Suprapubic skin (tissue), 4 donors: ENCODE results near the gene DHTKD1. TPM values are rescaled to one million over a fixed set of nuclear protein-coding genes. Genes with fewer than 3 reads are reported as not detected.
"Not testable (repeated sequence)": the region's sequence is repeated elsewhere in the genome, so short reads cannot be mapped to it uniquely, and the experiment has no call there.

ENCODE experiments used
- DNase-seq, 2 donors: peaks; one replicate each; pipeline ENCODE4 v3.0.0-alpha.2; 2019; ENCODE audit warnings: low spot score in 2 of 2
- H3K27ac ChIP-seq: fragments of 200-600 bp; sonication (generic); one replicate; pipeline ENCODE4 v1.5.1; 2019
- H3K27me3 ChIP-seq: fragments of 200-600 bp; sonication (generic); one replicate; pipeline ENCODE4 v1.5.1; 2019
- H3K36me3 ChIP-seq: fragments of 200-600 bp; sonication (generic); one replicate; pipeline ENCODE4 v1.5.1; 2019
- H3K4me1 ChIP-seq: fragments of 200-600 bp; sonication (generic); one replicate; pipeline ENCODE4 v1.5.1; 2019
- H3K4me3 ChIP-seq: fragments of 200-600 bp; sonication (generic); one replicate; pipeline ENCODE4 v1.5.1; 2019; ENCODE audit warnings: mild to moderate bottlenecking
- H3K9me3 ChIP-seq: fragments of 200-600 bp; sonication (generic); one replicate; pipeline ENCODE4 v1.5.1; 2019
- CTCF ChIP-seq, 2 donors: fragments of 200-600 bp in 1 of 2; fragments of 450-650 bp in 1 of 2; sonication (generic) in 1 of 2; IDR thresholded peaks; one replicate each; pipeline ENCODE4 v1.5.1; 2016 to 2019; ENCODE audit warnings: antibody characterized with exemption in 2 of 2, mild to moderate bottlenecking in 1 of 2, moderate library complexity in 1 of 2
- EP300 ChIP-seq: sonication (generic); formaldehyde crosslinking; IDR thresholded peaks from one replicate; pipeline ENCODE4 v1.6.1; 2017; ENCODE audit warnings: antibody characterized with exemption
- POLR2A ChIP-seq, 2 donors: fragments of 450-650 bp; IDR thresholded peaks; one replicate each; pipeline ENCODE4 v1.6.1; 2017; ENCODE audit warnings: antibody characterized with exemption in 2 of 2, mild to moderate bottlenecking in 2 of 2, moderate library complexity in 2 of 2
- POLR2AphosphoS5 ChIP-seq, 3 donors: sonication (generic); formaldehyde crosslinking; IDR thresholded peaks; one replicate each; pipeline ENCODE4 v1.6.1; 2017; ENCODE audit warnings: antibody characterized with exemption in 3 of 3
- WGBS: methylation state at CpG from one replicate; pipeline ENCODE4 v1.1.5; 2018; 5-methylcytosine and 5-hydroxymethylcytosine counted together
- total RNA-seq, 4 donors: library from RNA; depleted of rRNA; stranded (reverse); fragments of >200 nt; gene quantifications; one replicate each; pipeline ENCODE4 v1.1.0, GENCODE V29; 2016

DHTKD1 gene
- total RNA-seq, 4 donors from 2014 or later: 9.1 to 21.2 (median 18.3) TPM

- H3K4me1 ChIP-seq: no peaks in the 10 kb centered on the region
- H3K27ac ChIP-seq: no peak overlapping the region
- TF ChIP-seq EP300: no peak
- TF ChIP-seq POLR2AphosphoS5 (IDR thresholded peaks at IDR 0.05): no peak
- TF ChIP-seq CTCF (IDR thresholded peaks at IDR 0.05): no peak
- TF ChIP-seq POLR2A (IDR thresholded peaks at IDR 0.05): no peak
- no peaks in the 10 kb centered on the region for H3K9me3 ChIP-seq
- WGBS: 95% methylated on average over 6 of the region's 6 CpGs
- peaks cover 80% of the 10 kb centered on the region for H3K36me3 ChIP-seq
- H3K4me3 ChIP-seq: no peak overlapping the region
- no peaks in the 10 kb centered on the region for H3K27me3 ChIP-seq
- no peak for DNase-seq
Observed at GRCh38 chr10:12162927-12163326, 94.2 kb downstream of the DHTKD1 start.

GRCh38 chr10:12164085-12164484, 95.3 kb downstream of the DHTKD1 start:
- Histone ChIP-seq H3K36me3 (peaks cover 82% of the 10 kb centered on the region), H3K9me3 (no peaks in the 10 kb centered on the region), H3K4me1 (no peaks in the 10 kb centered on the region), H3K4me3 (no peak overlapping the region), H3K27ac (no peak overlapping the region), H3K27me3 (no peaks in the 10 kb centered on the region)
- 89% methylated on average over 12 of the region's 12 CpGs for WGBS
- TF ChIP-seq CTCF (IDR thresholded peaks at IDR 0.05) (no peak), POLR2A (IDR thresholded peaks at IDR 0.05) (no peak), EP300 (no peak), POLR2AphosphoS5 (IDR thresholded peaks at IDR 0.05) (no peak)
- DNase-seq: no peak

DNA sequence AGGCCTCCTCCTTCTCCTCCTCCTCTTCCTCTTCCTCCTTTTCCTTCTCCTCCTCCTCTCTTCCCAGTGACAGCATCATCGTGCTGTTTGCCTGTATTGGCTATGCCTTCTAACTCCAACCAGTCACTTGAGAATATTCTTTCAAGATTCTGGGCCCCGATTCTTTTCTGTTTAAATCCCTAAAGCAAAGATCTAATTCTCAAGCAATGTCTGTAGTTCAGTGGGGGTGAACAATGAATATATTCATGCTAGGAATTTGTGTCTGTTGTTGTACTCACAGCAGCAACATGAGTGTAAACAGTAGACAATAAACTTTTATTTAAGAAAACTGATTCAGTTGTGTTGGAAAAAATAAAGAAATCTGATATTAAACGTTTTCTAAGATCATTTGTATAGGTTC, 96.3 kb downstream of the DHTKD1 start:
- WGBS: 74% methylated on average over 3 of the region's 3 CpGs
- Histone ChIP-seq H3K9me3 (no peaks in the 10 kb centered on the region), H3K27me3 (no peaks in the 10 kb centered on the region), H3K36me3 (peaks cover 84% of the 10 kb centered on the region), H3K27ac (no peak overlapping the region), H3K4me3 (no peak overlapping the region), H3K4me1 (no peaks in the 10 kb centered on the region)
- no peak for DNase-seq
- TF ChIP-seq EP300 (no peak), POLR2AphosphoS5 (IDR thresholded peaks at IDR 0.05) (no peak), POLR2A (IDR thresholded peaks at IDR 0.05) (no peak), CTCF (IDR thresholded peaks at IDR 0.05) (no peak)

DNA sequence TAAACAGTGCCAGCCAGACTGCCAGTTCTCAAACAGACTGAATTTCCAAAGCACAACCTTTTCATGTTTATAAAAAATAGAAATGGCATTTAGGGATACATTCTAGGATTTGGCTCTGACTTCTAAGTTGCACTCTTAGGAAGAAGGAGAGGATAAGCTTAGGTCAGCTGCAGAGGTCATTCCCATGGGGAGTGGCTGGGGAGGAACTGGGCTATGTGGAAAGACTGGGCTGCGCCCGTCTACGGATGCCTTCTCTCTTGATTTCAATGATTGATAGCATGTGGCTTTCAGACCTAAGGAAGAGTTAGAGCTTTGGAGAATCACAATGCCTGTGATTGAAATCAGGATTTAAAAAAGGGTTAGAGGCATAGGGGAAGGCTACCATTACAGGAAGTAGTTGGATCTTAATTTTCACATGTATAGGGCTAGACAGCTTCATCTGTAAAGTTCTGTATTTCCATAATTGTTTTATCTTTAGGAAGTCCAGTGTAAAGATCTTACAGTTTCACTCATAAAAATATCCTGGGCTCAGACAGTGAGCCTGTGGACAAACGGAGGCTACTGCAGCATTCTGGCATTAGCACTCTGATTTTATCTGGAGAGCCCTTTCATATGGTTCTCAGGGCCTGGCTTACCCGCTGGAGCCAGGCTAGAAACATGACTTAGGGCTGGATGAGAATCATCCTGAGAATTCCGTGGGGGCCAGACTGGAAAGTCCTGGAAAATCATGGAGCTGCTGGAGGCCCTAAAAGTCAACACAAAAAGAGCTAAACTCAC, 97.4 kb downstream of the DHTKD1 start:
- Histone ChIP-seq H3K9me3 (no peaks in the 10 kb centered on the region), H3K4me3 (no peak overlapping the region), H3K27me3 (no peaks in the 10 kb centered on the region), H3K27ac (no peak overlapping the region), H3K36me3 (peaks cover 89% of the 10 kb centered on the region), H3K4me1 (no peaks in the 10 kb centered on the region)
- no peak for TF ChIP-seq CTCF (IDR thresholded peaks at IDR 0.05)
- TF ChIP-seq POLR2A (IDR thresholded peaks at IDR 0.05): no peak
- TF ChIP-seq EP300: no peak
- DNase-seq: no peak
- WGBS: 80% methylated on average over 6 of the region's 6 CpGs

DNA sequence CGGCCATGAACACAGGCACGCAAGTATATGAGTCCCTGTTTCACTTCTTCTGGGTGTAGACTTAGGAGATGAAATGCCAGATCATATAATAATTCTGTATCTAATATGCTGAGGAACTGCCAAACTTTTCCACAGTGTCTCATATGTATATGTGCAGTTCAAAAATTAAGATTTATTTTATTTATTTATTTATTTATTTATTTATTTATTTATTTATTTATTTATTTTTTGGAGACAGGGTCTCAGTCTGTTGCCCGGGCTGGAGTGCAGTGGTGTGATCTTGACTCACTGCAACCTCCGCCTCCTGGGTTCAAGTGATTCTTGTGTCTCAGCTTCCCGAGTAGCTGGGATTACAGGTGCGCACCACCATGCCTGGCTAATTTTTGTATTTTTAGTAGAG, 102.8 kb downstream of the DHTKD1 start:
- H3K9me3 ChIP-seq, H3K27ac ChIP-seq, H3K27me3 ChIP-seq, H3K4me1 ChIP-seq, DNase-seq, H3K4me3 ChIP-seq: not testable (repeated sequence)
- peaks cover 95% of the 10 kb centered on the region for H3K36me3 ChIP-seq
- WGBS: 84% methylated on average over 6 of the region's 6 CpGs

Other genes starting within 250 kb of the DHTKD1 start
- 1 to 10 TPM; 5.6 to 8.5 (median 6.3) TPM for gene PROSER2, start 245.6 kb upstream of the DHTKD1 start, total RNA-seq
- gene UPF2, start 26.1 kb upstream of the DHTKD1 start, total RNA-seq: 10 to 100 TPM; 15.6 to 31.9 (median 16.1) TPM
- gene SEC61A2, start 60.7 kb downstream of the DHTKD1 start, total RNA-seq: 10 to 100 TPM in 1 of 4 donors, 1 to 10 TPM in 3; 3.5 to 18.3 (median 7.3) TPM
- gene NUDT5, start 126.9 kb downstream of the DHTKD1 start, total RNA-seq: 10 to 100 TPM; 37.2 to 49.2 (median 41.8) TPM
- 10 to 100 TPM; 58.1 to 86.7 (median 69.3) TPM for gene CDC123, start 127.2 kb downstream of the DHTKD1 start, total RNA-seq